Mesendoderm (in vitro differentiated cells): ENCODE results near the gene MAP4K2. TPM values are rescaled to one million over a fixed set of nuclear protein-coding genes. Genes with fewer than 3 reads are reported as not detected.

Experiments
- DNase-seq: peaks from one replicate; pipeline ENCODE4 v3.0.0; 2013
- H2AK5ac ChIP-seq: 2 replicates; pipeline ENCODE4 v1.6.1; 2013; ENCODE audit warnings: low read length, inconsistent platforms
- H2BK120ac ChIP-seq: 2 replicates; pipeline ENCODE4 v1.6.1; 2013; ENCODE audit warnings: low read depth, mild to moderate bottlenecking, low read length, moderate library complexity, mixed read lengths
- H2BK15ac ChIP-seq: replicated peaks from 2 replicates; pipeline ENCODE4 v1.6.1; 2013; ENCODE audit warnings: low read depth, mild to moderate bottlenecking, moderate library complexity
- H2BK5ac ChIP-seq: 2 replicates; pipeline ENCODE4 v1.6.1; 2013; ENCODE audit warnings: low read length, inconsistent platforms
- H3K18ac ChIP-seq: 2 replicates; pipeline ENCODE4 v1.6.1; 2013; ENCODE audit warnings: mild to moderate bottlenecking, low read length, mixed read lengths
- H3K23ac ChIP-seq: one replicate; pipeline ENCODE4 v1.6.1; 2013; ENCODE audit warnings: low read length
- H3K27ac ChIP-seq: 2 replicates; pipeline ENCODE4 v1.5.1; 2013; ENCODE audit warnings: low read depth, mild to moderate bottlenecking, inconsistent platforms, low read length, moderate library complexity
- H3K27me3 ChIP-seq: 2 replicates; pipeline ENCODE4 v1.6.1; 2013; ENCODE audit warnings: low read length, control low read depth, mild to moderate bottlenecking, inconsistent platforms; ENCODE audit not compliant: insufficient read depth, poor library complexity
- H3K36me3 ChIP-seq: 2 replicates; pipeline ENCODE4 v1.6.1; 2013; ENCODE audit warnings: low read length, inconsistent platforms; ENCODE audit not compliant: control insufficient read depth, insufficient read depth
- H3K4ac ChIP-seq: one replicate; pipeline ENCODE4 v1.6.1; 2013; ENCODE audit warnings: low read depth, mild to moderate bottlenecking, low read length, moderate library complexity
- H3K4me1 ChIP-seq: 2 replicates; pipeline ENCODE4 v1.6.1; 2013; ENCODE audit warnings: low read depth, low read length, inconsistent platforms; ENCODE audit not compliant: control insufficient read depth
- H3K4me2 ChIP-seq: 2 replicates; pipeline ENCODE4 v1.6.1; 2013; ENCODE audit warnings: low read length
- H3K4me3 ChIP-seq: 2 replicates; pipeline ENCODE4 v1.5.1; 2013; ENCODE audit warnings: mild to moderate bottlenecking, low read length
- H3K56ac ChIP-seq: one replicate; pipeline ENCODE4 v1.6.1; 2013; ENCODE audit warnings: low read length
- H3K79me1 ChIP-seq: 2 replicates; pipeline ENCODE4 v1.6.1; 2013; ENCODE audit warnings: low read length, inconsistent platforms
- H3K79me2 ChIP-seq: 2 replicates; pipeline ENCODE4 v1.6.1; 2013; ENCODE audit warnings: mild to moderate bottlenecking, low read length; ENCODE audit not compliant: control insufficient read depth, insufficient read depth
- H3K9ac ChIP-seq: 2 replicates; pipeline ENCODE4 v1.6.1; 2013; ENCODE audit warnings: low read length, inconsistent platforms
- H4K5ac ChIP-seq: one replicate; pipeline ENCODE4 v1.6.1; 2013; ENCODE audit warnings: low read length
- H4K8ac ChIP-seq: one replicate; pipeline ENCODE4 v1.6.1; 2013; ENCODE audit warnings: low read depth, mild to moderate bottlenecking, control low read depth, low read length, moderate library complexity
- WGBS: extraction: QIAGEN DNeasy Blood & Tissue Kit; methylation state at CpG from one replicate; pipeline ENCODE4 v1.1.7; 2013; ENCODE audit warnings: low lambda C conversion rate, missing lambda C conversion rate; ENCODE audit not compliant: insufficient coverage; ENCODE audit errors: extremely low coverage; 5-methylcytosine and 5-hydroxymethylcytosine counted together
- polyA plus RNA-seq, 2 experiments: library from polyadenylated mRNA; stranded (reverse); fragments of 200-250 nt; gene quantifications; one replicate each; pipeline ENCODE4 v1.2.3, GENCODE V29; 2013

MAP4K2 gene
- 10.2 TPM for polyA plus RNA-seq (2013, experiment 1 of 2)
- polyA plus RNA-seq (2013, experiment 2 of 2): 10.2 TPM

- Histone ChIP-seq H3K4ac (no peak within 1 kb of the TSS), H3K4me3 (peak within 1 kb of the TSS; percentile 50), H2AK5ac (no peak within 1 kb of the TSS), H2BK120ac (no peak within 1 kb of the TSS), H3K4me2 (peak within 1 kb of the TSS; percentile 67), H3K27ac (peak within 1 kb of the TSS; percentile 18), H2BK15ac (no peak within 1 kb of the TSS), H3K79me2 (no peaks in the 10 kb centered on the region), H2BK5ac (no peak within 1 kb of the TSS), H3K56ac (peak within 1 kb of the TSS; percentile 94), H3K23ac (no peak within 1 kb of the TSS), H3K79me1 (peaks cover 2% of the 10 kb centered on the region), H4K5ac (no peak within 1 kb of the TSS), H3K27me3 (no peaks in the 10 kb centered on the region), H4K8ac (no peak within 1 kb of the TSS), H3K18ac (no peak within 1 kb of the TSS), H3K9ac (peak within 1 kb of the TSS; percentile 71), H3K36me3 (peaks cover 4% of the 10 kb centered on the region), H3K4me1 (no peaks in the 10 kb centered on the region)
- peak; percentile 95 for DNase-seq
- no CpG with 5 or more reads among the region's 58 CpGs for WGBS
These were observed at the start of gene MAP4K2 for GRCh38 chr11:64803158-64803845. MAP4K2 (minus strand) TSS chr11:64803214; CDS start chr11:64803149, 65 bp downstream.

GRCh38 chr11:64851831-64852351 lies 48.9 kb upstream of the MAP4K2 start:
- no peak overlapping the region for H3K4ac ChIP-seq
- WGBS: no CpG with 5 or more reads among the region's 8 CpGs
- no peaks in the 10 kb centered on the region for H3K36me3 ChIP-seq
- H3K79me2 ChIP-seq: no peaks in the 10 kb centered on the region
- H4K8ac ChIP-seq: no peak overlapping the region
- H2BK120ac ChIP-seq: no peak overlapping the region
- H3K4me3 ChIP-seq: no peak overlapping the region
- no peak overlapping the region for H3K27ac ChIP-seq
- H3K79me1 ChIP-seq: no peaks in the 10 kb centered on the region
- DNase-seq: no peak
- no peak overlapping the region for H2BK5ac ChIP-seq
- no peaks in the 10 kb centered on the region for H3K27me3 ChIP-seq
- H4K5ac ChIP-seq: no peak overlapping the region
- no peak overlapping the region for H3K56ac ChIP-seq
- no peak overlapping the region for H3K4me2 ChIP-seq
- H3K4me1 ChIP-seq: no peaks in the 10 kb centered on the region
- no peak overlapping the region for H2AK5ac ChIP-seq
- no peak overlapping the region for H3K23ac ChIP-seq
- H3K18ac ChIP-seq: no peak overlapping the region
- H3K9ac ChIP-seq: no peak overlapping the region
- no peak overlapping the region for H2BK15ac ChIP-seq

- Histone ChIP-seq H3K23ac (no peak overlapping the region), H3K18ac (no peak overlapping the region), H3K27ac (no peak overlapping the region), H2BK120ac (no peak overlapping the region), H3K79me2 (no peaks in the 10 kb centered on the region), H3K27me3 (no peaks in the 10 kb centered on the region), H2BK15ac (no peak overlapping the region), H4K8ac (no peak overlapping the region), H3K36me3 (no peaks in the 10 kb centered on the region), H2AK5ac (no peak overlapping the region), H3K56ac (no peak overlapping the region), H3K79me1 (no peaks in the 10 kb centered on the region), H3K4ac (no peak overlapping the region), H3K4me2 (no peak overlapping the region), H4K5ac (no peak overlapping the region), H3K4me3 (no peak overlapping the region), H3K4me1 (no peaks in the 10 kb centered on the region), H3K9ac (no peak overlapping the region), H2BK5ac (no peak overlapping the region)
- no peak for DNase-seq
- no CpG with 5 or more reads among the region's 13 CpGs for WGBS
These were observed 48.1 kb upstream of the MAP4K2 start for GRCh38 chr11:64850979-64851567.

- H2BK15ac ChIP-seq: no peak overlapping the region
- no peak overlapping the region for H3K27ac ChIP-seq
- no peak overlapping the region for H3K4ac ChIP-seq
- no peaks in the 10 kb centered on the region for H3K4me1 ChIP-seq
- WGBS: no CpG with 5 or more reads among the region's 19 CpGs
- no peaks in the 10 kb centered on the region for H3K79me1 ChIP-seq
- no peak overlapping the region for H2AK5ac ChIP-seq
- no peaks in the 10 kb centered on the region for H3K27me3 ChIP-seq
- H4K5ac ChIP-seq: no peak overlapping the region
- H4K8ac ChIP-seq: no peak overlapping the region
- H2BK5ac ChIP-seq: no peak overlapping the region
- no peak for DNase-seq
- H3K36me3 ChIP-seq: no peaks in the 10 kb centered on the region
- H3K4me2 ChIP-seq: no peak overlapping the region
- H3K4me3 ChIP-seq: no peak overlapping the region
- no peak overlapping the region for H3K56ac ChIP-seq
- no peak overlapping the region for H3K18ac ChIP-seq
- no peak overlapping the region for H3K23ac ChIP-seq
- no peaks in the 10 kb centered on the region for H3K79me2 ChIP-seq
- no peak overlapping the region for H3K9ac ChIP-seq
- no peak overlapping the region for H2BK120ac ChIP-seq
These were observed 46.8 kb upstream of the MAP4K2 start for GRCh38 chr11:64849598-64850356.

- H2BK15ac ChIP-seq: no peak overlapping the region
- H4K5ac ChIP-seq: no peak overlapping the region
- H3K4me2 ChIP-seq: no peak overlapping the region
- peak; percentile 58 for DNase-seq
- no peak overlapping the region for H2BK120ac ChIP-seq
- no peak overlapping the region for H2BK5ac ChIP-seq
- no peaks in the 10 kb centered on the region for H3K4me1 ChIP-seq
- H3K27me3 ChIP-seq: no peaks in the 10 kb centered on the region
- H3K4ac ChIP-seq: no peak overlapping the region
- no peak overlapping the region for H4K8ac ChIP-seq
- H3K56ac ChIP-seq: no peak overlapping the region
- no peaks in the 10 kb centered on the region for H3K36me3 ChIP-seq
- H2AK5ac ChIP-seq: no peak overlapping the region
- H3K9ac ChIP-seq: no peak overlapping the region
- H3K79me2 ChIP-seq: no peaks in the 10 kb centered on the region
- no peak overlapping the region for H3K18ac ChIP-seq
- no CpG with 5 or more reads among the region's 16 CpGs for WGBS
- H3K4me3 ChIP-seq: no peak overlapping the region
- H3K27ac ChIP-seq: no peak overlapping the region
- peaks cover under 1% of the 10 kb centered on the region for H3K79me1 ChIP-seq
- H3K23ac ChIP-seq: no peak overlapping the region
These were observed 46.0 kb upstream of the MAP4K2 start for GRCh38 chr11:64848826-64849597.
